H1 (cell line): ENCODE results near the gene SIX3. TPM values are rescaled to one million over a fixed set of nuclear protein-coding genes. Genes with fewer than 3 reads are reported as not detected.

Experiments used
- ATF2 ChIP-seq: IDR thresholded peaks from 2 replicates; pipeline ENCODE4 v1.6.1; 2012; ENCODE audit warnings: low read length, inconsistent platforms
- SIRT6 ChIP-seq: IDR thresholded peaks from one replicate; pipeline ENCODE4 v1.7.1; 2012; ENCODE audit warnings: low read length, inconsistent platforms
- USF2 ChIP-seq: IDR thresholded peaks from 2 replicates; pipeline ENCODE4 v1.6.1; 2011; ENCODE audit warnings: low read length, improper control_type of control experiment
- polyA plus RNA-seq, 7 experiments: library from polyadenylated mRNA; depleted of rRNA in 3 of 7; stranded (reverse) in 5 of 7; unstranded in 2 of 7; fragments of >200 nt in 5 of 7; fragments of 200-250 nt in 2 of 7; gene quantifications; 1 replicate in 5 of 7; 2 replicates in 1 of 7; 4 replicates in 1 of 7; pipeline versions ENCODE4 v1.2.1 to v1.2.3, GENCODE V29; 2011 to 2013; ENCODE audit warnings: missing spikeins in 2 of 7, mixed read lengths in 2 of 7
- total RNA-seq: library from RNA; stranded (reverse); fragmentation: NEBNext Ultra II Directional; extraction: Animal tissue kit (Norgen Biotek cat#: 25700); gene quantifications from 2 replicates; pipeline ENCODE4 v1.2.1, GENCODE V29; 2021

The SIX3 gene
- total and polyA plus RNA-seq, 2 of the 8 experiments (the other 6 are each of a cell fraction or from before 2014, with no cell fraction given), result 0.02 to 0.19 TPM

DNA sequence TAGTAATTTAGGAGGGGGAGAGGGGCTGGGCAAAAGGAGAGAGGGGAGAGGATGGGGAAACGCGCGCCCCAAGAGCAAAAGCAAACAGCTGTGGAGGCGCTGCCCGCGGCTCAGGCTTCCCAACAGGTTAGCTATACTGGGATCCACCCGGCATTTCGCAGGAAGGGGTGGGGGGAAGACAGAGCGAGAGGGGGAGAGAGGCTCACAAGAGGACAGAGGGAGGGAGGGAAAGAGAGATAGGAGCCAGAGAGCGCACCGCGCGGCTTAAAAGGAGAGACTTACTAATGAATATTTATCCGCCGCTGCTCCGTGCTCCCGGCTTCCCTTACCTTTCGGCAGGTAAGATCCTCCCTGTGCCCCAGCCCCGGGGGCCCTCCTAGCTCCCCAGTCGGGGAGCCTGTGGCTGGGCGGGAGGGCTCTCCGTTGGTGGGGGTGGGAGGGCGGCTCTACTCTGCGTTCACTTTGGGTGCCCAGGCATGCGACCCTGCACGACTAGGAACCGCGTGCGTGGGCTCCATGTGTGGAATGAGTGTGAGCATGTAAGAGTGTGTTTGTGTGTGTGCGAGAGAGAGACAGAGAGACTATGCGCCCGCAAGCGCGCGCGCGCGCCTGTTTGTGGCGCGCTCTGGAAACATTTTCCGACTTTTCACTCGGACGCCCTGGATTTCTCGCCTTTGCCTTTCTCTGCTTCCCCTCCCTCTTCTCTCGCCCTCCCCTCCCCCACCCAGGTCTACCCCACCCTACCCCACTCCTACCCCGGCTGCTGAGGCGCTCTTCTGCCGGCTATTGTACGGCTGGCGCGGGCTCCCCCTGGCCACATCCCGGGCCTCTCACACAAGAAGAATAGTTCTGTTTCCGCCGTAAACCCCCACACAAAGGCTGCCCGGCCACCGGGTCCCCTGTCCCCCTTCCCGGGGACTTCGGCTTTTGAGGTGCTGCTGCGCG lies 7.2 kb upstream of the SIX3 start (continued):
- no peak for TF ChIP-seq USF2
- TF ChIP-seq ATF2, result no peak
- no peak for TF ChIP-seq SIRT6
